ENCODE results near the gene GRM7.

Gene GRM7

DNA sequence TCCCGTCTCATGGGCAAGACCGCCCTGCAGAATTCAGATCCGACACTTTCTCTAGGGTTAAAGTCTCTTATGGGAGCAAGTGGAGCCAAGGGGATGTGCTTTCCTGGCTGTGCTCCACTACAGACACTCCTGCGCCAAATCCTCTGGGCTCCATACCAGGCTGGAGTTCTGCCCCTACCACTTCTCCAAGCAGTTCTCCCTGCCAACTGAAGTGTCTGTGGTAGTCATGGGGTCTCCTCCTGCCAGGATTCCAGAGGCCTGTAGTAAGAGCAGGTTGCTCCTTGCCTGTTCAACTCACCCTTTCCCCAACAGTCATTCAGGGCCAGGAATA lies 403.2 kb downstream of the GRM7 start:
- TF ChIP-seq GATA3 (IDR thresholded peaks at IDR 0.05; ENCODE audit: low read depth, low read length) (no peak), GATA2 (IDR thresholded peaks at IDR 0.05; ENCODE audit: low read depth, low read length) (no peak)

DNA sequence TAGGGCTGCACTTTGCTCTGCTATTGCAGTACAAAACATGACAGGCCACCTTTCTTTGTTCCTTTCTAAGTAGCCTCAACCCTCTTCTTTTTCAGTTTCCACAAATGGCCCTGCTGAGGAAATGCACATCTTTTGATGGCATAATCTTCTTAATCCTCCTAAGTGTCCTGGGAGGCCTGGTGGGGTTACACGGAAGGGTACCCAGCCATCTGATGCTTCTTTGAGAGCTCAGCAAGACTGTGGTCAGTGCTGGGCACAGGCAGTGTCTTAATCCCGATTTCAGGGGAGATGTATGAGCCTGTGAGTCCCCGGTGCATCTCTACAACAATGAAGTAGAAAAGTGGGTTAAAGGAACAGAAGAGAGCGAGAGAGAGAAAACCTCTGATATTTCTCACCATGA lies 404.8 kb downstream of the GRM7 start:
- TF ChIP-seq GATA3 (IDR thresholded peaks at IDR 0.05; ENCODE audit: low read depth, low read length) (no peak), GATA2 (IDR thresholded peaks at IDR 0.05; ENCODE audit: low read depth, low read length) (no peak)

DNA sequence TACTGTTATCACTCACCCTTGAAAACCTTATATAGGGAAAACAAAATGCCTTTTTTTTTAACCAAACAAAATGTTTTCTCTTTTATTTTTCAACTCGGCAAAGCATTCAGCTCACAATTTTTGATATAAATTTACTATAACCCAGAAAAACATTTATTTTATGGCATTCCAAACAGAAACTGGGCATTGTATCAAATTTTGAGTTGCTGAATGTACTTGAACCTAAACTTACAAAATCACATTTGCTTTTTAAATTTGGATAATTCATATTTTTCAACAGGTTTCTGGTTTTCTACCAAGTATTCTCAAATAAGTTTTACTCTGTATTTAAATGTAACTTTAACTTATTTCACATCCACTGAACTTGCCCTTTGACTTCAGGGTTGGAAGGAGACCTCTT lies 405.6 kb downstream of the GRM7 start:
- no peak for TF ChIP-seq GATA3 (IDR thresholded peaks at IDR 0.05; ENCODE audit: low read depth, low read length)
- no peak for TF ChIP-seq GATA2 (IDR thresholded peaks at IDR 0.05; ENCODE audit: low read depth, low read length)

DNA sequence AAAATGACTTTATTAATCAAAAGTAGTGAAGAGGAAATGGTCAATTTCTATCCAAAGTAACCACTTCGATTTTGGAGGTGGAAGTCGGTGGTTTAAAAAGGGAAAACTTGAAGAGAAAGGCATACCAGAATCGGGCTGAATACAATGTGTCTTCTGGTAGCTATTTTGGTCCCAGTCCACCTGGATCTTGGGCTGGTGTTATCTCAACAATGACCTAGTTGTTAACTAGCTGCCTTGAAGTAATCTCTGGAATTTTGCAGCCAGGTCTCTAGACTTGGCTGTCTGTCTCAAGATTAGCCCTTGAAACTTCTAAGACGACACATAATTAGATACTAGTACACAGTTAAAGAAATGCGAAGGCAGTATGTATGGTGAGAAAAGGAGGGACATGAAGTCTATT lies 409.8 kb downstream of the GRM7 start:
- no peak for TF ChIP-seq GATA2 (IDR thresholded peaks at IDR 0.05; ENCODE audit: low read depth, low read length)
- TF ChIP-seq GATA3 (IDR thresholded peaks at IDR 0.05; ENCODE audit: low read depth, low read length) = no peak

DNA sequence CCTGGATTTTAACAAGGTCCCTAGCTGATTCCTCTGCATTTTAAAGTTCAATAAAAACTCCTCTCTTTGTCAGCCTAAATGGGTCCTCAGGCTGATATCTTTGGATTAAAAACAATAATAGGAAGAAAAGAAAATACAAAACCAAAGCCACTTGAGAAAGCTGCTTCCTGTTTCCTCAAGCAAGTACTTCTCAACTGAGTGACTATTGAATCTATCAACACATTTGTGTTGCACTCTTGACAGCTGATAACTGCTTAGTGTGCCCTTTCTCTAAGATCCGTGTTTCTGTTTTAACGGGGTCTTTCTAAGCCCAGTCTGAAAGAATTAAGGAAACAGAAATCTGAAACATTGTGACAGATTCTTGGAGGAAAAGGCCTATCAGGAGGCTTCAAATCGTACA lies 410.7 kb downstream of the GRM7 start:
- TF ChIP-seq GATA2 (IDR thresholded peaks at IDR 0.05; ENCODE audit: low read depth, low read length) = no peak
- no peak for TF ChIP-seq GATA3 (IDR thresholded peaks at IDR 0.05; ENCODE audit: low read depth, low read length)

DNA sequence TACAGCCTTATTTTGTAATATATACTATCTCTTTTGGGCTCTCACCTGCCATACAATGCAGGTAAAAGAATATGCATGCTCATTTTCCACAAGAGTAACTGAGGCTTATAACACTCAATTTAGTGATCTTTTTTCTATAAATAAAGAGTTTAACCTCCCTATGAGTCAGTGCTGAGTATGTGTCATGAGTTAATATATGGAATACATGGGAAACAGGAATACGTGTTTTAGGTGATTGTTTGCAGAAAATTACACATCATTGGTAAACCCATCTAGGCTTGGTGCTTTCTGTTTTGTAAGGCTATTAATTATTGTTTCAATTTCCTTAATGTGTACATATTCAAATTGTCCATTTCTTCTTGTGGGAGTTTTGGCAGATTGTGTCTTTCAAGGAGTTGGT lies 411.3 kb downstream of the GRM7 start:
- TF ChIP-seq GATA3 (IDR thresholded peaks at IDR 0.05; ENCODE audit: low read depth, low read length) = no peak
- no peak for TF ChIP-seq GATA2 (IDR thresholded peaks at IDR 0.05; ENCODE audit: low read depth, low read length)

DNA sequence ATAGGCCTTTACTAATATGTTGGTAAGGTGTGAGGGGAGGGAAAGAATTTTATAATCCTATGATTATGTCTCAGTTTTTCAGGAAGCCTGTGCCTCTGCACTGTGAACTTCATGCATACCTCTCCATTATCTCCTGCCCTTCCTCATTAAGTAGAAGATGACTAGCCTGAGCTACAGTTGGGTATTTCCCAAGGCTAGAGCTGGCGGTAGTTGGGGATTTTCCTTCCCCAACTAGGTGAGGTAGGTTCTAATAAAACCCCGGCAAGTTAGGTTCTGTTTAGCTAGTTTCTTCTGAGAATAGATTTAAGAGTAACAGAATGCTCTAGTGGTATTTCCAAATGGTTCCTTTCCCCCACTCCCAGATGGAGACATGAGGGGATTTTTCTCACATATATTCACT lies 414.5 kb downstream of the GRM7 start:
- TF ChIP-seq GATA2 (IDR thresholded peaks at IDR 0.05; ENCODE audit: low read depth, low read length) = no peak
- TF ChIP-seq GATA3 (IDR thresholded peaks at IDR 0.05; ENCODE audit: low read depth, low read length) = no peak

DNA sequence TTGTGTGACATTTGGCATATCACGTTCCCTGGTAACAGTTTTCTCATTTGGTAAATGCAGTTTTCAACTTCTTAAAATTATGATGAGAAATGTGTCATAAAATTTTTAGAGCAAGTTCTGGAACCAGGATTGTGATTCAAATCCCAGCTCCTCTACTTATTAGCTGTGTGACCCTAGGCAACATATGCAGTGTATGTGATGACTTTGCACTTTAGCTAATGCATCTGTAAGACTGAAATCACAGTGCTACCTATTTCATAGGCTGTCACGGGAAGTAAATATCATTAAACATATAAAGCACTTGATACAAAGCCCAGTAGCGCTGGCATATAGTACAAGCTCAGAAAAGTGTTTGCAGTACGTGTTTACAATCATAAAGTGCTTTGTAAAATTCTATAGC lies 419.4 kb downstream of the GRM7 start:
- no peak for TF ChIP-seq GATA3 (IDR thresholded peaks at IDR 0.05; ENCODE audit: low read depth, low read length)
- no peak for TF ChIP-seq GATA2 (IDR thresholded peaks at IDR 0.05; ENCODE audit: low read depth, low read length)

DNA sequence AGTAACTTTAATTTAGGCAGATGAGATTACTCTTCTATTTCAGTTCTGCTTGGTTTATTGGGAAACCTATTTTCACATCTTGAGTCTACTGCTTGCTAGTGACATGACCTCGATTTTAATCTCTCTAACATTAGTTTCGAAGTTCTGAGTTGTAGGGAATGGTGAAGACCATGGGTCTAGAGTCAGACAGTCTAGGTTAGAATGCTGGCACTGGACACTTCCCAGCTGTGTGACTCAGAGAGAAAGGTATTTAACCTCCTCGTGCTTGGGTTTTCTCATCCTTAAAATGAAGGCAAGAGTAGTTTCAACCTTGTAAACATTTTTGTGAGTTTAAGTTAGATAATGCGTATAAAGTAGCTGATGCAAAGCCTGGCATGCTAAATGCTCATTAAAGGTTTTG lies 422.1 kb downstream of the GRM7 start:
- TF ChIP-seq GATA3 (IDR thresholded peaks at IDR 0.05; ENCODE audit: low read depth, low read length) (no peak), GATA2 (IDR thresholded peaks at IDR 0.05; ENCODE audit: low read depth, low read length) (no peak)

DNA sequence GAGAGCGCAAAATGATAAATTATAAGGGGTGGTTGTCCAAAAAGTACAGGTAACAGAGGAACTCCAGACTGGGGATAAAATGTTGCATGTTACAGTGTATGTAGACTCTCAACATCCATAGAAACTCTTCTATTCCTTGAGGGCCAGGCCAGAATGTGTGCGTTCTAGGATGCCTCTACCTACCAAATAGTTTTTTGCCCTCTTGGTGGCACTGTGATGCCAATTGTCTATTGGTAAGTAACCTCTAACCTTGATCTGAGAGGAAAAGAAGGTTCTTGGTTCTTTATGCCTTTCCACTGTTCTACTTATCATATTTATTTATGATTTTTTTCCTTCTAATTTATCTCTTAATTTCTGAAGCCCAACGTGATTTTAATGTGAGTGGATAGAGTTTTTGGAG lies 424.6 kb downstream of the GRM7 start:
- TF ChIP-seq GATA3 (IDR thresholded peaks at IDR 0.05; ENCODE audit: low read depth, low read length) = no peak
- no peak for TF ChIP-seq GATA2 (IDR thresholded peaks at IDR 0.05; ENCODE audit: low read depth, low read length)

DNA sequence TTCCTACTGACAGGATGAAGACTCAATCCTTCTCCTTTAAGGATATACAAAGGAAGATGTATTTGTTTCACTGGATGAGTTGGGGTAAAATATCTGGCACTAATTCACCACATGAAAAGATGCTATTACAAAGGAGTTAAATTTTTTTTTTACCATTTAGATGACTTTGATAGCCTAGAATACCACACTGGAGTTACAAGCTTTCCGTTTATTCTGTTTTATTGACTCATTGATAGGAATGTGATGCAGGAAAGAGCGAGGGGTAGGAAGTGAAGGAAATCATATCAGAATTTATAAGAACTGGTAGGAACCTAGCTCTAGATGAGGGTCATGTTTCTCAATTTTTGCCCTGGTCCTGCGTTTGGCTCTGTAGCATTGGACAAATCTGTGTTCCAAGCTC lies 427.2 kb downstream of the GRM7 start:
- TF ChIP-seq GATA3 (IDR thresholded peaks at IDR 0.05; ENCODE audit: low read depth, low read length) (no peak), GATA2 (IDR thresholded peaks at IDR 0.05; ENCODE audit: low read depth, low read length) (no peak)

DNA sequence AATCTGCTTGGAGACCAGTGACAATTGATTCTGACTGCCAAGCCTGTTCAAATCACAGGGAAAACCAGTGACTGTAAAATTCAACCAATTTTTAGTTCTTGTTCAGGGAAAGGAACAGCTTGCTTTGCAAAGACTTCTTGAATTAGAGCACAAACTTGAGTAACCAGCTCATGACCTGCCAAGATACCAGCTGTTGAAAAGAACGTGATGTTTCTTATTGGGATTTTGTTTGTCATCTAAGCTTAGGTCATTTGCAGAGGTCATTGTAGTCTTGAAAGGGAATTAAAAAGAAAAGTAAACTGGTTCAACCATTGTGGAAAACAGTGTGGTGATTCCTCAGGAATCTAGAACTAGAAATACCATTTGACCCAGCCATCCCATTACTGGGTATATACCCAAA lies 428.2 kb downstream of the GRM7 start:
- TF ChIP-seq GATA3 (IDR thresholded peaks at IDR 0.05; ENCODE audit: low read depth, low read length) (no peak), GATA2 (IDR thresholded peaks at IDR 0.05; ENCODE audit: low read depth, low read length) (no peak)

DNA sequence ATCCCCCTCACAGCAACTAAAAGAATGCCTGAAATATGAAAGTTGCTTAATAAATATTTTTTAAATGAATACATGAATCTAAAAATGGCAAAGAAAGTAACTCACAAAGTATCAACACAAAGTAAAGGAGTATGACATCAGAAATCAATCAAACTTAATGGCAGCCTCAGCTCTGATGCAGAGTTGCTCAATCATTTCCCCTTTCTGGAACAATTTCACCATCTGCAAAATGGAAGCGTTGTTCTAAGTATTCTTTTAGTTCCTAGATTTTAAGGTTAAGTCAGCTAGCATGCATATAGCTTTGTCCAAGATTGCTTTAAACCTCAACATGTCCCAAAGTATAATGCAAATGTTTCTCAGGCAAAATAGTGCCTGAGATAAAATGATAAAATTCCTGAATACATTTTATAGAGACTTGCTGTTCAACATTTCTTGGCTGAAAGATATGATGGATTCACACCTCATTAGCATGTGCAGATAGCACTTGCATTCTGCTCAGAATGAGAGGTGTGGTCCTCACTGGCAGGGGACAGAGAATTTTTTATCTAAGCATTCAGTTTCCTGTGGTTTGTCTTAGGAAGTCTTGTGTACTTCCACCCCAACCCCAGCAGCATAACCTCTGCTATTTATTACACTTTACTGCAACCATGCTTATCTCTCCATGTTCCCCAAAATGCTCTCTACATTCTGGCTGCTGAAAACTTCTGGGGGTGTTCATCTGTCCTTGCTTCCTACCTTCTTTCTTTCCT lies 429.3 kb downstream of the GRM7 start:
- no peak for TF ChIP-seq GATA3 (IDR thresholded peaks at IDR 0.05; ENCODE audit: low read depth, low read length)
- no peak for TF ChIP-seq GATA2 (IDR thresholded peaks at IDR 0.05; ENCODE audit: low read depth, low read length)

DNA sequence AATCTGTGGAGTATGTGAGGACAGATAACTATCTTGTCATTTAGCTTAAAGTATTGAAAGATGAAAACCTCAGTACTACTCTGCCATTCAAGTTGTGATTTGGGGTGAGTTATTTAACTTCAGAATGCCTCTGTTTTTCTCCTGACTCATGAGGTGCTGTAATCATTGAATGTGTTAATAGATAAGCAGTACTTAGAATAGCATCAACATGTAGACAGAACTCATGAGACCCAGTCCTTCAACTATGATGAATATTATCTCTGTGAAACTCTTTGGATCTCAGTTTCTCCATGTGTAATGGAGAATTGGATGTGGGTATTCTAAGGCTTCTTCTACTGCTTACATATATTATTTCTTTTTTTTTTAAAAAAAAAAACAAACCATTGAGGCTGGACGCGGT lies 431.4 kb downstream of the GRM7 start:
- TF ChIP-seq GATA3 (IDR thresholded peaks at IDR 0.05; ENCODE audit: low read depth, low read length) (no peak), GATA2 (IDR thresholded peaks at IDR 0.05; ENCODE audit: low read depth, low read length) (no peak)

DNA sequence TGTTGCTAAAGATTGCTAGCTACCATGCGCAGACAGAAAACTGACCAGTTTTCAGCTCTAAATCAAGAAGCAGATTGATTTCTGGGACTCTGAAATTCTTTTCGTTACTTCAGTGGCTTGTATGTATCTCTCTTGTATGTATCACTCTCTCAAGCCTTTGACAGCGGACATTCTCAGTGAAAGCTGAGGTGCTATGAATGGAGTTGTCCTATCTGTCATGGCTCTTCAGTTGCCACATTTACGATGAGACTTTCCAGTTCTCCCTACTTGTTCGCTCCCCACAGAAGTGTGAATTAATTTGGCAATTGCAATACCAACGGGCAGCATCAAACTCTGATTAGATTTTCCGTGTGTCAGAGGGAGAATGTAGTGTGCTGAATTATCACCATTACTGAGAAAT lies 432.4 kb downstream of the GRM7 start:
- TF ChIP-seq GATA2 (IDR thresholded peaks at IDR 0.05; ENCODE audit: low read depth, low read length) = no peak
- no peak for TF ChIP-seq GATA3 (IDR thresholded peaks at IDR 0.05; ENCODE audit: low read depth, low read length)

DNA sequence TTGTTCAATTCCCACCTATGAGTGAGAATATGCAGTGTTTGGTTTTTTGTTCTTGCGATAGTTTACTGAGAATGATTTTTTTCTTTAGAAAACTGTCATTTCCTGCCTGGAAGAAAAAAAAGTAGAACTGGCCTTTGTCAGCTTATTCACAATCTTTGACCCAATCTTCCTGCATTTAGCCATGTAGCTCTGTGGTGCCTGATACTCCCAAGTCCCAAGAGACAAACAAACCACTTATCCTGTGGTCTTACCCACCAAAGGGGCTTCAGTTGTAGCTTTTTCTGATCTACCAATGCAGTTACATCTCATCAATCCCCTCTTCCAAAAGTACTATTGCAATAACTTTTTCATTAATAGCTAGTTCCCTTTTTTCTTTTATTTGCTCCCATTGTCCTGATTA lies 444.6 kb downstream of the GRM7 start:
- TF ChIP-seq GATA2 (IDR thresholded peaks at IDR 0.05; ENCODE audit: low read depth, low read length) (no peak), GATA3 (IDR thresholded peaks at IDR 0.05; ENCODE audit: low read depth, low read length) (no peak)

Data from SH-SY5Y (cell line).